Measurements from ENCODE around the gene TMIE. TPM values are rescaled to one million over a fixed set of nuclear protein-coding genes. Genes with fewer than 3 reads are reported as not detected.

TMIE gene
- total and polyA plus RNA-seq, 2 experiments from 2014 or later, result 0.53 to 0.63 TPM

DNA sequence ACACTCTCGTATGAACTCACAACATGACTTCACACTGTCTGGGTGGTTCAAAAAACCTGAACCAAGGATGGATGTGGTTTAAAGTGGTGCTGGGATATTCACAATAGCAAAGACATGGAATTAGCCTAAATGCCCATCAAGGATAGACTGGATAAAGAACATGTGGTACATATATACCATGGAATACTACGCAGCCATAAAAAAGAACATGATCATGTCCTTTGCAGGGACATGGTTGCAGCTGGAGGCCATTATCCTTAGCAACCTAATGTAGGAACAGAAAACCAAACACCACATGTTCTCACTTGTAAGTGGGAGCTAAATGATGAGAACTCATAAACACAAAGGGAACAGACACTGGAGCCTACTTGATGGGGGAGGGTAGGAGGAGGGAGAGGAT lies 19.8 kb downstream of the TMIE start:
- Histone ChIP-seq H3K4me3 (no peak overlapping the region), H3K36me3 (no peaks in the 10 kb centered on the region), H3K9me3 (ENCODE audit: low read depth) (no peaks in the 10 kb centered on the region), H3K4me1 (ENCODE audit: low read depth) (no peaks in the 10 kb centered on the region), H3K27ac (no peak overlapping the region), H3K27me3 (no peaks in the 10 kb centered on the region)
- TF ChIP-seq, protein P1, sequence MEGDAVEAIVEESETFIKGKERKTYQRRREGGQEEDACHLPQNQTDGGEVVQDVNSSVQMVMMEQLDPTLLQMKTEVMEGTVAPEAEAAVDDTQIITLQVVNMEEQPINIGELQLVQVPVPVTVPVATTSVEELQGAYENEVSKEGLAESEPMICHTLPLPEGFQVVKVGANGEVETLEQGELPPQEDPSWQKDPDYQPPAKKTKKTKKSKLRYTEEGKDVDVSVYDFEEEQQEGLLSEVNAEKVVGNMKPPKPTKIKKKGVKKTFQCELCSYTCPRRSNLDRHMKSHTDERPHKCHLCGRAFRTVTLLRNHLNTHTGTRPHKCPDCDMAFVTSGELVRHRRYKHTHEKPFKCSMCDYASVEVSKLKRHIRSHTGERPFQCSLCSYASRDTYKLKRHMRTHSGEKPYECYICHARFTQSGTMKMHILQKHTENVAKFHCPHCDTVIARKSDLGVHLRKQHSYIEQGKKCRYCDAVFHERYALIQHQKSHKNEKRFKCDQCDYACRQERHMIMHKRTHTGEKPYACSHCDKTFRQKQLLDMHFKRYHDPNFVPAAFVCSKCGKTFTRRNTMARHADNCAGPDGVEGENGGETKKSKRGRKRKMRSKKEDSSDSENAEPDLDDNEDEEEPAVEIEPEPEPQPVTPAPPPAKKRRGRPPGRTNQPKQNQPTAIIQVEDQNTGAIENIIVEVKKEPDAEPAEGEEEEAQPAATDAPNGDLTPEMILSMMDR (IDR thresholded peaks at IDR 0.05; ENCODE audit: low read depth, low read length), result no peak
- no peak for DNase-seq (ENCODE audit: low read depth in 1 of 2, low spot score in 1 of 2)

DNA sequence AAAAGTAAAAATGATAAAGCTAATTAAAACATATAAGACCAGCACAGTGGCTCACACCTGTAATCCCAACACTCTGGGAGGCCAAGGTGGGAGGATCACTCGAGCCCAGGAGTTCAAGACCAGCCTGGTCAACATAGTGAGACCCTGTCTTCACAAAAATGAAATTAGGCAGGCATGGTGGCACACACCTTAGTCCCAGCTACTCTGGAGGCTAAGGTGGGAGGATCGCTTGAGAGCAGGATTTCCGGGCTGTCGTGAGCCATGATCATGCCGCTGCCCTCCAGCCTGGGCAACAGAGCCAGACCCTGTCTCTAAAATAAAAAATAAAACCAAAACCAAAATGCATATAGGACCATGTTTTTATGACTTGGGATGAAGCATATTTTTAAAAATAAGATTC lies 21.3 kb downstream of the TMIE start:
- H3K4me1 ChIP-seq (ENCODE audit: low read depth), result no peaks in the 10 kb centered on the region
- TF ChIP-seq, protein P1 (IDR thresholded peaks at IDR 0.05; ENCODE audit: low read depth, low read length), result no peak
- no peak overlapping the region for H3K4me3 ChIP-seq
- no peak overlapping the region for H3K27ac ChIP-seq
- H3K27me3 ChIP-seq, result no peaks in the 10 kb centered on the region
- DNase-seq (ENCODE audit: low read depth in 1 of 2, low spot score in 1 of 2), result no peak
- H3K36me3 ChIP-seq, result no peaks in the 10 kb centered on the region
- H3K9me3 ChIP-seq (ENCODE audit: low read depth), result no peaks in the 10 kb centered on the region

DNA sequence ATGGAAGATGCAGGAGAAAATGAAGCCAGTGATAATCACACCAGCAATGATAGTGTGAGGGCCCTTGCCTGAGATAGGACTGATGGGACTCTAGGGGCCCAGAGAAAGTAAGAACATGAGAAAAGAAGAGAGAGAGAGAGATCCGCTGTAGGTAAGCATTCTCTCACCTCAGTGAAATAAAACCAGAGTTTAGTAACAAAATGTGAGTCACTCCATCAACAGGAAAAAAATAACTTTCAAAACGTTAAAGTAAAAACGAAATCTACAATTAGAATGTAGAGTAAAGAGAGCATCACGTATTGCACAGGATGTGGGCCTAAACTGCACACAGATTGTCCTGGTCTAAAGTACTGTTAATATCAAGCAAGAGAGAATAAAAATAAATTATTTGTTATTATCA lies 23.2 kb downstream of the TMIE start:
- Histone ChIP-seq H3K4me1 (ENCODE audit: low read depth) (no peaks in the 10 kb centered on the region), H3K27ac (no peak overlapping the region), H3K4me3 (no peak overlapping the region), H3K27me3 (no peaks in the 10 kb centered on the region), H3K9me3 (ENCODE audit: low read depth) (no peaks in the 10 kb centered on the region), H3K36me3 (no peaks in the 10 kb centered on the region)
- TF ChIP-seq, protein P1 (IDR thresholded peaks at IDR 0.05; ENCODE audit: low read depth, low read length), result no peak
- DNase-seq (ENCODE audit: low read depth in 1 of 2, low spot score in 1 of 2), result no peak

DNA sequence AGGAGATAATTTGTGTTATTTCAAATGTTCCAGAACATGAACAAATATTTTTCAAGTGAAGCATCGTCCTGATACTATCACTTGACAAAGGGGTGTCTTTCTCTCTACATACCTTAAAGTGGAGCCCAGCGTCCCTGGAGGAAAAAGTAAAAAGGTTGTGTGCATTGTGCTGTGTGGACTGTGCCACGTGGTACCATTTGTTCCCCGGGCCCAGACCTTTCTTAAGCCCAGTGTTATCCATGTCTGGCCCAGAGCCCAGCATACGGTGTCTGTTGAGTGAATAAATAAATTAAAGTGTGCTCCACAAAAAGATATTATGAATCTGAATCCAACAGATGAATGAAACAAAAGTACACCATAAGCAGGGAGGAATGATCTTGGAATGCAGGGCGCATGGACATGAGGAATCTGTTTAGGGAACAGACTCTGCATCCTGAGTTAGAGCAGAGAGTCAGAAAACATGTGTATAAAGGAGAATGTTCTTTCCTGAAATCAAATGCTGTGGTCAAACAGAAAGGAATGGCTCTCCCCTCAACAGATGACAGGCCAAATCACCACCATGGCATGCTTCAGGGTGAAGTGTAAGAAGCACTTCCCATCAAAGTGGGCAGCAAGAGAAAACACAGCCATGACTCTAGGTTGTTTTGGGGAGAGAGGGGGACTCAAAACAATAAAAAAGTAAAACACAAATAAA lies 24.6 kb downstream of the TMIE start:
- H3K36me3 ChIP-seq, result no peaks in the 10 kb centered on the region
- H3K27ac ChIP-seq, result no peak overlapping the region
- H3K27me3 ChIP-seq, result no peaks in the 10 kb centered on the region
- H3K9me3 ChIP-seq (ENCODE audit: low read depth), result no peaks in the 10 kb centered on the region
- TF ChIP-seq, protein P1 (IDR thresholded peaks at IDR 0.05; ENCODE audit: low read depth, low read length), result no peak
- DNase-seq (ENCODE audit: low read depth in 1 of 2, low spot score in 1 of 2), result peak in 1 of 2 donors; percentile 39
- H3K4me3 ChIP-seq, result no peak overlapping the region
- H3K4me1 ChIP-seq (ENCODE audit: low read depth), result no peaks in the 10 kb centered on the region

DNA sequence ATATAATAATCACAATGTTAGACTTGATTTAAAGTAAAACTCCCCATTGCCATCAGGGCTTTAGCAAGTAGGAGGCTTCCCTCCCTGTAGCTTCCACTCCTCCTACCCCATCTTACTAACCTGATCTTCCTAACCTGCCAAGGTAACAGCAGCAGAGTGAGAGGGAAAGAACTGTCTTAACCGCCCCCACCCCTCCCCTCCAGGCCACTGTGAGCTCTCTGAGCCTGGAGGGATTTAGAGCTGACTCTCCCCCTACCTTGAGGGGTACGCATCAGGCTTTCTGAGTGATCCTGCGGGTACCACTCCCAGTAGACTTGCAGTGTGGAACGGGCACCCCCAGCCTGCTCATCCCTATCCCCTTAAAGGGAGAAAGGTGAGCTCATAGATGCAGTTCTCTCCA lies 27.8 kb downstream of the TMIE start:
- H3K9me3 ChIP-seq (ENCODE audit: low read depth), result no peaks in the 10 kb centered on the region
- H3K27me3 ChIP-seq, result no peaks in the 10 kb centered on the region
- TF ChIP-seq, protein P1 (IDR thresholded peaks at IDR 0.05; ENCODE audit: low read depth, low read length), result no peak
- DNase-seq (ENCODE audit: low read depth in 1 of 2, low spot score in 1 of 2), result no peak
- H3K27ac ChIP-seq, result no peak overlapping the region
- H3K4me3 ChIP-seq, result no peak overlapping the region
- no peaks in the 10 kb centered on the region for H3K4me1 ChIP-seq (ENCODE audit: low read depth)
- no peaks in the 10 kb centered on the region for H3K36me3 ChIP-seq
